AG09309 (cell line): ENCODE measurements around the gene RC3H2.

Source experiments
- DNase-seq: peaks from one replicate; pipeline ENCODE4 v3.0.0-alpha.2; 2010; ENCODE audit warnings: low read depth
- H3K4me3 ChIP-seq: 2 replicates; pipeline ENCODE4 v1.5.1; 2011; ENCODE audit warnings: mild to moderate bottlenecking, low read depth, low read length, moderate library complexity; ENCODE audit not compliant: control insufficient read depth
- TF ChIP-seq, protein P1 (sequence below): IDR thresholded peaks from 2 replicates; pipeline ENCODE4 v1.5.1; 2011; ENCODE audit warnings: mild to moderate bottlenecking, low read depth, low read length, inconsistent platforms; ENCODE audit not compliant: insufficient read depth, control insufficient read depth; ENCODE audit errors: missing control alignments

Gene RC3H2

DNA sequence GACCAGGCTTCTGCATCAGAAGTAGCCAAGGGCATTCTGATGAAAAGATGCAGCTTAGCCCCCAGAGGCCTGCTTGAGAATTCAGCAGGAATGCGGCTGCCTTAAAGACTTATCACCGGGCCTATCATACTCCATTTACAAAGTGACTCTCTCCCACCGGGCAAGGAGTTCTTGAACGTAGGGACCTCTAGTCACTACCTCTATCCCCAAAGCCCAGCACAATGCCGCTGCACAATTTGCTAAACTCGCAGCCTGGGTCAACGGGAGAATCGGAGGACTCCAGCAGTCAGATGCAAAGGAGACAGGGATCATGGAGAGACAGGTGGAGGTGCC is 77.4 kb downstream of the RC3H2 start:
- no peak for DNase-seq
- peak overlapping the region; percentile 91 for H3K4me3 ChIP-seq

DNA sequence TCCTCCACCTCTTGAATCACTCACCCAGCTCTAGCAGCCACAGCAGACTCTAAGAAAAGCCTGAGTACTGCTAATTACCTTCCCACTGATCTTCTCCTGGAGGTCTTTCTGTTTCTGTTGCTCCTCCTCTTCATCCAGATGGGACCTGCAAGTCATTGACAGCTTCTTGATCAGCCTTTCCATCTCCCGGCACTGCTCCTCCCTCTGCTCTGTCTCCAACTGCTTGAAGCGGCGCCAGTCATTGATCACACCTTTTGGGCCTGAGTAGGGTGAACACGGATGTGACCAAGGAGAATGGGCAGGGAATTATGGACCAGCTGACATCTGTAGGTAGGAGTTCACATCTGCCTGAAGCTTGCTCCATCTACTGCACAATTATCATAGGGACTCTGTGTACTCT is 82.2 kb downstream of the RC3H2 start:
- no peak overlapping the region for H3K4me3 ChIP-seq
- TF ChIP-seq, protein P1, sequence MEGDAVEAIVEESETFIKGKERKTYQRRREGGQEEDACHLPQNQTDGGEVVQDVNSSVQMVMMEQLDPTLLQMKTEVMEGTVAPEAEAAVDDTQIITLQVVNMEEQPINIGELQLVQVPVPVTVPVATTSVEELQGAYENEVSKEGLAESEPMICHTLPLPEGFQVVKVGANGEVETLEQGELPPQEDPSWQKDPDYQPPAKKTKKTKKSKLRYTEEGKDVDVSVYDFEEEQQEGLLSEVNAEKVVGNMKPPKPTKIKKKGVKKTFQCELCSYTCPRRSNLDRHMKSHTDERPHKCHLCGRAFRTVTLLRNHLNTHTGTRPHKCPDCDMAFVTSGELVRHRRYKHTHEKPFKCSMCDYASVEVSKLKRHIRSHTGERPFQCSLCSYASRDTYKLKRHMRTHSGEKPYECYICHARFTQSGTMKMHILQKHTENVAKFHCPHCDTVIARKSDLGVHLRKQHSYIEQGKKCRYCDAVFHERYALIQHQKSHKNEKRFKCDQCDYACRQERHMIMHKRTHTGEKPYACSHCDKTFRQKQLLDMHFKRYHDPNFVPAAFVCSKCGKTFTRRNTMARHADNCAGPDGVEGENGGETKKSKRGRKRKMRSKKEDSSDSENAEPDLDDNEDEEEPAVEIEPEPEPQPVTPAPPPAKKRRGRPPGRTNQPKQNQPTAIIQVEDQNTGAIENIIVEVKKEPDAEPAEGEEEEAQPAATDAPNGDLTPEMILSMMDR = no peak
- DNase-seq = no peak

More for the DNA sequence above, 77.4 kb downstream of the RC3H2 start:
- TF ChIP-seq, protein P1 = no peak

DNA sequence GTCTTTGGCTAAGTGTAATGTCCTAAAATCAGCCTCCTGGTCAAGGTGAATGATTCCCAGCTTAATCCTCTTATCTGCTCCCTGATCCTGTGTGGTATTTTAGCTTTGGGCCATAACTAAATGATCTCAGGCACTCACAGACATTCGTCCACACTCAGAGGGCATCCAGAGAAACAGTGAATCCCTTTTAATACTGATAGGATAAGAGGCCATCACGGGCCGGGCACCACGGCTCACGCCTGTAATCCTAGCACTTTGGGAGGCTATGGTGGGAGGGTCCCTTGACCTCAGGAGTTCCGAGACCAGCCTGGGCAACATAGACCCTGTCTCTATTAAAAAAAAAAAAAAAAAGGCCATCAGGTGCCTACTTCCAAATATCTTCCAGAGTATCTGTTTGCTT is 83.1 kb downstream of the RC3H2 start:
- TF ChIP-seq, protein P1 = no peak
- no peak overlapping the region for H3K4me3 ChIP-seq
- DNase-seq = no peak

DNA sequence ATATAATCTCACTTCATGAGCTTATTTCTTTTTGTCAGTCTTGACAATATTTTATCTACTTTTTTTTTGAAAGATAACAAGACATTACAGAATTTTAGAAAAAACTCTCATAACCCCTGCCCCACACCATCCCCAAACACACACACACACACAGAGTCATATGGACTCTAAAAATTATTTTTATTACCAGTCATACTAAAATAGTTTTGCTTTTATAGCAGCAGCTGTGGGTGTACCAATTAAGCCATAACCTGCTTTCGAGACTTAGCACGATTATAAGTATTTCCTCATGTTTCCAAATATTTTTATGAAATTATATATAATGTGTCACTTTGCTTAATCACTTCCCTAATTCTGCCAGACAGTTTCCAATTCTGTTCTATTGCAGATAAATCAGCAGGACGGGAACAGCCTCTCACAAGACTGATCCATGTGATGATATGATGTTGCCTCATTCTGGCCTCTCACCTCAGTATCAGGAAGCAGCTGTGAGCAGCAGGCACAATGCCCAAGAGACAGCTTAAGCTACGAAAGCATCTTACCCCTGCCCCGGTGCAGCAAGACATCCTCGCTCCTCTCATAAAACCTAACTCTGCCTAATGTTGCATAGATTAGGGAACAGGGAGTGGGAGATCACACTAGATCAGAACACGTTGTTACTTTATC is 83.7 kb downstream of the RC3H2 start:
- TF ChIP-seq, protein P1 = no peak
- no peak for DNase-seq
- H3K4me3 ChIP-seq = no peak overlapping the region

DNA sequence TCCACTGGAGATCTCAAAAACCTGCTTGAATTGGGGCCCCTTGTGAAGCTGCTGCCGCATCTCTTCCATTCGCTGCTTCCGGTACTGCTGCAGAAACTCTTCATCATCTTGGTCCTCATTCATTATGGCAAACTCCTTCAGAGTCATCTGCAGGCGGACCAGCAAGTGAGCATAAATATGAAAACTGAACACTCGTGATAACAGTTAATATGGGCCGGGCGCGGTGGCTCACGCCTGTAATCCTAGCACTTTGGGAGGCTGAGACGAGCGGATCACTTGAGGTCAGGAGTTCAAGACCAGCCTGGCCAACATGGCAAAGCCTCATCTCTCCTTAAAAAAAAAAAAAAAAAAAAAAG is 84.7 kb downstream of the RC3H2 start:
- DNase-seq = no peak
- TF ChIP-seq, protein P1 = no peak
- H3K4me3 ChIP-seq = no peak overlapping the region

DNA sequence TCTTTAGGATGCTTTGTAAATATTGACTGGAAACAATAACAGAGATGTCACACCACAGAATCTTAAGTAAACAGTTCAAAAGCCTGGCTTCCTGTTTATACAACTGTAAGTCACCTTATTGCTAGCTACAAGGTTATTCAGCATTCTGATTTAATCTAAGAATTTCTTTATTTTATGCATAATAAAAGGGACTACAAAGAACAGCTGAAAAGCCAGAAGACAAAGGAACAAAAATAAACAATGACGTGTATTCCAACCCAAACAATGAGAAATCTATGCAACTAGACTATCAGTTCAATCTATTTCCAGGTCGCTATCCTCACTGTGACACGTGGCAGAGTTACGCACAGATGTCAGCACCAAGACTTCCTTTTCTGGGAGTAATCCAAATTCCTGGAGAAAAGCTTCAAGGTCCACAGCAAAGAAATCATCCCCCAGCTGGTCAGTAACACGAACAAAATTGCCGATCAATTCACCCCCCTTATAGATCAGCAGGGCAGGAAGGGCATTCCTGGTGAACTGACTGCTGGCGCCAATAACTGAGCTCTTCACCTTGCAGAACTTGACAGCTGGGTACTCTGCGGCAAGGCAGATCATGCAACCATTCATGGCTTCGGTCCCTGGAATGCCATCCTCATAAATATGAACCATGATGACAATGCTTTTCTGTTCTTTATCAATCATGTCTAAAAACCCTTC is 85.2 kb downstream of the RC3H2 start:
- no peak overlapping the region for H3K4me3 ChIP-seq
- no peak for DNase-seq
- TF ChIP-seq, protein P1 = no peak
